Measurements from ENCODE around the gene TSC22D4. TPM values are rescaled to one million over a fixed set of nuclear protein-coding genes. Genes with fewer than 3 reads are reported as not detected.

Gene TSC22D4
- total and polyA plus RNA-seq, 9 of the 15 experiments (the other 6 are each of a cell fraction or from before 2014, with no cell fraction given), result 0.37 to 107 (median 28.7) TPM

GRCh38 chr7:100423315-100423714 lies 55.7 kb downstream of the TSC22D4 start (continued):
- no peak for TF ChIP-seq E2F1 (CRISPR knock-in tag; IDR thresholded peaks at IDR 0.05)
- TF ChIP-seq SMARCE1 (IDR thresholded peaks at IDR 0.05), result no peak
- TF ChIP-seq ATF7 (IDR thresholded peaks at IDR 0.05), result no peak
- no peak for TF ChIP-seq NEUROD1 (IDR thresholded peaks at IDR 0.05; ENCODE audit: borderline replicate concordance, low read depth, low read length, partially characterized antibody)

- H3K79me2 ChIP-seq (ENCODE audit: control insufficient read depth, insufficient read depth, low read length), result no peaks in the 10 kb centered on the region
- H3K9me3 ChIP-seq (replicated peaks; ENCODE audit: control insufficient read depth, insufficient read depth, low read depth, low read length), result no peaks in the 10 kb centered on the region
- H3K4me1 ChIP-seq (replicated peaks in 1 of 2; ENCODE audit: control insufficient read depth in 2 of 2, insufficient read depth in 2 of 2, low read length in 2 of 2), result no peaks in the 10 kb centered on the region
- FAIRE-seq, result no peak
- H3K27me3 ChIP-seq (ENCODE audit: control insufficient read depth in 2 of 2, insufficient read depth in 2 of 2, low read length in 2 of 2), result no peaks in the 10 kb centered on the region
- in situ Hi-C loops (cut with MboI) (no loop called here), intact Hi-C loops (cut with micrococcal nuclease) (no loop called here)
- no peaks in the 10 kb centered on the region for H3K9me1 ChIP-seq (ENCODE audit: control insufficient read depth, insufficient read depth, low read length)
- H3K4me3 ChIP-seq, result no peak overlapping the region
- no TSS peak for BruUV-seq (replicated peaks)
- no peak for DNase-seq (ENCODE audit: extremely low read depth in 1 of 4, low spot score in 3 of 4)
- H3K9ac ChIP-seq (ENCODE audit: insufficient read depth in 1 of 2, low read depth in 2 of 2, low read length in 2 of 2), result no peak overlapping the region
- ATAC-seq, result peak; percentile 31; the same call in 1 of the 3 replicates
- WGBS (ENCODE audit: insufficient coverage, low coverage, missing lambda C conversion rate), result 38% methylated on average over 1 of the region's 1 CpG
- H3K4me2 ChIP-seq (ENCODE audit: insufficient read depth, low read length), result no peak overlapping the region
- no peaks in the 10 kb centered on the region for H3K36me3 ChIP-seq (ENCODE audit: control insufficient read depth, insufficient read depth, low read length)
- no peak for TF ChIP-seq RREB1 (CRISPR knock-in tag; IDR thresholded peaks at IDR 0.05)
- TF ChIP-seq CBFA2T3 (IDR thresholded peaks at IDR 0.05), result peak; percentile 63
- POLR2A ChIA-PET, result interaction anchor here (3.5 kb wide), 1 partner anchor 9 kb away, joined by 25 read pairs; the partner anchor contains the start of genes MEPCE and ZCWPW1
- CTCF ChIA-PET (ENCODE audit: low intra/inter-chr PET ratio), result no interaction called here
- H3K27ac ChIP-seq (ENCODE audit: extremely low read depth, low read depth, low read length), result no peak overlapping the region
- H2AFZ ChIP-seq (ENCODE audit: low read depth, low read length), result no peak overlapping the region
- no peaks in the 10 kb centered on the region for H4K20me1 ChIP-seq (replicated peaks; ENCODE audit: control insufficient read depth, insufficient read depth, low read length)
These were observed 59.3 kb downstream of the TSC22D4 start for GRCh38 chr7:100419660-100420226.

Data from K562 (cell line).